HPDE6-E6E7 (cell line): ENCODE results near the gene ZMPSTE24.
"Not testable (repeated sequence)": the region's sequence is repeated elsewhere in the genome, so short reads cannot be mapped to it uniquely, and the experiment has no call there.

ENCODE experiments used
- DNase-seq: peaks from one replicate; pipeline ENCODE4 v3.0.0; 2011; ENCODE audit warnings: missing footprints; ENCODE audit errors: extremely low spot score

Gene ZMPSTE24

DNA sequence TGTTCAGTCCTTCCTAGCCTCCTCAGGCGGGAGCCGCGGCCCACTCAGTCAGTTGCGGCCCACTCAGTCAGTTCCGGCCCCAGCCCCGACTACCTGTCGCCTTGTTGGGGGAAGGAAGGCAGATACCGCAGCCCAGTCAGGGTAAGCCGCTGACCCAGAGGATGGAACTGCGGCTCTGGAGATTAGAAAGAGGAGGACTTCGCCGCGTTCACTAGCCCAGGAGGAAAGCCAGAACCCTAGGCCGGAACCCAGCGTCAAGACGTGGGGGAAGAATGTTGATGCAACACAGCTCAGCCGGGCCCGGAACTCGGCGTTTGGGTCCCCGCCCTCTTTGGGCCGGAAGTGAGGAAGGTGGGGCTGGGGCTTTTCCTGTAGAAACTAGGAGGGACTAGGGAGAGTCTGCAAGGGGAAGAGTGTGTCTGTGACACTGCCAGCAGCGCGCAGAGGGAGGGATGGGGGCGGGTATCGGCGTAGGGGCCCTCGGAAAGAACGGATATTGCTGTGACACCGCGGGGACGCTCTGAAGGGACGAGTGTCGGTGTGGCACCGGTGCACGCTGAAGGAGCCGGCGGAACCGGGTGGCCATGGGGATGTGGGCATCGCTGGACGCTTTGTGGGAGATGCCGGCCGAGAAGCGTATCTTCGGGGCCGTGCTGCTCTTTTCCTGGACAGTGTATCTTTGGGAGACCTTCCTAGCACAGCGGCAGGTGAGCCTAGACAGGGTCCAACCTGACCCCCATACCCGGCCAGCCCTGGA lies at the start of gene ZMPSTE24:
ZMPSTE24 (plus strand) TSS at position 549 of the 757 bp plus-strand sequence; CDS start at position 585, 36 bp downstream.
- peak; percentile 80 for DNase-seq

DNA sequence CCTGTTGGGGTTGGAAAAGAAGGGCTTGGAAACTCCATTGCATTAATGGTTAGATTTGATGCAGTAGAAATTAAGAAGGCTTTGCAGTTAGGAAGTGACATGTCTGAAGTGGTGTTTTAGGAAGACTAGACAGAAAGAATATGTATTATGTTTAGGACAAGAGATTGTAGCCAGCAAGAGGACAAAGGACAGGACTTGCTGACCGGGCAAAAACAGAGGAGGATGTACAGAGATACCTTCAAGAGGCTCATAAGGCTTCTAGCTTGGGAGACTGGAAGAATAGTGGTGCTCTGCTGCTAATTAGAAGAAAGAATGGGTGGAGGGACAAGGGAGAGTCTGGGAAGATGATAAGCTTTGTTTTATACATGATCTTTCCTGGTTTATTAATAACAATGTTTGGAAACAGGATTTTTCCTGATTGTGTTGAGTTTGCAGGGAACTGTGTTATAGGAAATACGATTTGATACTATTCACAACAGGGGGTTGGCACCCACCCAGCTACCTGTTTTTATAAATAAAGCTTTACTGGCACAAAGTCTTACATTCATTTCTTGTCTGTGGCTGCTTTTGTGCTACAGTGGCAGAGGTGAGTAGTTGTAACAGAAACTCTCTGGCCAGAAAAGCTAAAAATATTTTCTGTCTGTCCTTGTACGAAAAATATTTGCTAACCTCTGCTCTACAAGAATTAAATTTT lies 47.4 kb upstream of the ZMPSTE24 start:
- DNase-seq, result no peak

DNA sequence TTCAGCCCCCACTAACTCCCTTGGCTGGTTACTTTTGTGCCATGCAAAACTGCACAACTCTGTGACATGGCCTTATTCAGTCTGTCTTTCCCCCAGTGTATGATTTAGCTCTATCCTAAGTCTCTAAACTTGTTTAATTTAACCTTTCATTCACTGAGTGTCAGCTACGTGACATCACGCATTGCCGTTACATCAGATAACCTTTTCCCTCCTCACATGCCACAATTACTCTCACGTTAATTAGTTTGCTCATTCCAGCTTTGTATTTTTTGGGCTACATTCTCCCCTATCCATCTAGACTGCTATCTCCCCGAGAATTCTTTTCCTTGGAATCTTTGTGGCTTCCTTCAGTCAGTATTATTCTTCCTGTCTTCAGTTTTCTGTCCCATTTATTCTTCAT lies 39.7 kb upstream of the ZMPSTE24 start:
- no peak for DNase-seq

DNA sequence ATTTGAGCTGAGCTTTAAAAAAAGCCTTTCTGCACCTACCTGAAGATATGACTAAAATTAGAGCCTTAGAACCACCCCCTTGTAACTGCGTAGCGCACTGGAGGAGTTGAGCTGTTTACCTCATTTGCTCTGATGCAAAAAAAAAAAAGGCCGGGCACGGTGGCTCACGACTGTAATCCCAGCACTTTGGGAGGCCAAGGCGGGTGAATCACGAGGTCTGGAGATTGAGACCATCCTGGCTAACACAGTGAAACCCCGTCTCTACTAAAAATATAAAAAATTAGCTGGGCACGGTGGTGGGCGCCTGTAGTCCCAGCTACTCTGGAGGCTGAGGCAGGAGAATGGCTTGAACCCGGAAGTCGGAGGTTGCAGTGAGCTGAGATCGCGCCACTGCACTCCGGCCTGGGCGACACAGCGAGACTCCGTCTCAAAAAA lies 36.5 kb upstream of the ZMPSTE24 start:
- not testable (repeated sequence) for DNase-seq

DNA sequence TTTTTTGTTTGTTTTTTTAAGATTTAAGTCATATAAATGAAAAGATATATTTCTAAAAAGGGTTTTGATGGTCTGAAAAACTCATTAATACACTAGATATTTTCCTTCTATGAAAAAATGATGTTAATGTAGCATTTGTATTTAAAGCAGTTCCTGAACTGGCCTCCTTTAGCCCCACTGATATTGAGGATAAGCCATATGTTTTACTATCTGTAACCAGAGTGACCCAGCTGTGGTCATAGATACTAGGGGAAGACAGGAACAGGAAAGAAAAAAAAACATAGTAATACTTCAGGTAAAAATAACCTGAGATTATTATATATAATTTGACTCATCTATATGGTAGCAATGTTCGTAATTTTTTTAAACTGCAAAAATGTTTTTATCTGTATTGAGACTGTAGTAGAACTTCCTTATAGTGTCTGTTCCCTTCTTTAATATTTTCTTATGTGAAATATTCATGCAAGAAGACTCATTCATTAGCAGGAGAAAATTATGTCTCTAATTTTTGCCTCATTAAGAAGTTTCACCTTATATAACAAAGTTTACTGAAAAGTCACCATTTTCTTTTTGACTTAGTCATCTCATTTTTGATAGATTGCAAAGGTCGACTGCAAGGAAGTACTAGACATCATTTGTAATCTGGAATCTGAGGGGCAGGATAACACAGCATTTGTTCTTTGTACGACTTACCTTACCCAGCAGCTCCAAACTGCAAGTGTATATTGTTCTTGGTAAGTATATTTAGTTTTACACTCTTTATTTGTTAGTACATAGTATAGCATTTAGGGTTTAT lies 35.9 kb upstream of the ZMPSTE24 start:
- no peak for DNase-seq

DNA sequence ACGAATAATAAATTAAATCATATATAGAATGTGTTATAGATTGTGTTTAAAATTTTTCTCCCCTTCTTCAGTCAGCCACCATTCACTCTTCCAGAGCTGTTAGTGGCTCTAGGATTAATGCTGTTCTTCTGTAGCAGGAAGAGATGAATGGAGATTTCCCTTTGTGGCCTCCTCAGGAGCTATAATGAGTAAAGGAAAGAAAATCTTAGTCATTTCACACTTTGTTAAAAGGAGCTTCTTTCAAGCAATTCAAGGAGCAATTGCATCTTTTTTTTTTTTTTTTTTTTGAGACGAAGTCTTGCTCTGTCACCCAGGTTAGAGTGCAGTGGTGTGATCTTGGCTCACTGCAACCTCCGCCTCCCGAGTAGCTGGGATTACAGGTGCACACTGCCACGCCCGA lies 34.0 kb upstream of the ZMPSTE24 start:
- no peak for DNase-seq

DNA sequence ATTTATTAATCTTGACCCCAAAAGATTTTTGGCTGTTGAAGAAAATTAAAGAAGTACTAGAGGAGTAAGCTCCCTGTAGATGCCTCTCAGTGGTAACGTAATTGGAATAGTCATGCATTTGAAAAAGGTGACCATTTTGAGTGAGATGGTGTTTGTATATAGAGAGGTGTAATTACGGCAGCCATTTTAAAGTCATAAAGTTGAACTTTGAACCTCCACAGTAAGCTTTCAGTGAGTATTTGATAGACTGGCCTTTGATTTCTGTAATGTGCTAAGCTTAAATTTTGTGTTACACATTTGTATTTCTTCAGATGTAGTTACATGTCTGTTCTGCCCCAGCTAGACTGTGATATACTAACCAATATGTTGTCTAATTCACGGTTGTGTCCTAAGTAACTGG lies 31.8 kb upstream of the ZMPSTE24 start:
- DNase-seq, result no peak

DNA sequence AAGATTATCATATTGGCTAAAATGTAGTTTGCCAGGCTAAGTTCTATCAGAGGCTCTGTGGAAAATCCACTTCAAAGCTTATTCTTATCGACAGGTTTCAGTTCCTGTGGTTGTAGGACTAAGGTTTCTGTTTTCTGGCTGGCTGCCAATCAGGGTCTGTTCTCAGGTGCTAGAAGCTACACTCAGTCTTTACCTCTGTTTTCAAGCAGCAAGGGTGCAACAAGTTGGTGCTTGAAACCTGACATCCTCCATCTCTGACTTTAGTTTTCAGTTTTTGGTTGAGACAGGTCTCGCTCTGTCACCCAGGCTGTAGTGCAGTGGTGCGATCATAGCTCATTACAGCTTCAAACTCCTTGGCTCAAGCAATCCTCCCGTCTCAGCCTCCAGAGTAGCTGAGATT lies 25.6 kb upstream of the ZMPSTE24 start:
- DNase-seq, result no peak

DNA sequence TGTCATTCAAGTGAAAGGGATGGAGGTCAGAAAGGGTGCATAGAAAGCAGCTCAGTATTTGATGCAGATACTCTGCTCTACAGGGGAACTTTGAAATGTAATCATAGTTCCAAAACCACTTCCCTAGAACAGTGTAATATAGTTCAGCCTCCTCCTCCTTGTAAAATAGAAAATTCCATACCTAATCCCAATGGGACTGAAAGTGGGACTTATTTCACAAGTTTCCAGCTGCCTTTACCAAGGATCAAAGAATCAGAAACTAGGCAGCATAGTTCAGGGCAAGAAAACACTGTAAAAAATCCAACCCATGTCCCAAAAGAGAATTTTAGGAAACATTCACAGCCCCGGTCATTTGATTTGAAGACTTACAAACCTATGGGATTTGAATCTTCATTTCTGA lies 18.4 kb upstream of the ZMPSTE24 start:
- DNase-seq, result no peak

DNA sequence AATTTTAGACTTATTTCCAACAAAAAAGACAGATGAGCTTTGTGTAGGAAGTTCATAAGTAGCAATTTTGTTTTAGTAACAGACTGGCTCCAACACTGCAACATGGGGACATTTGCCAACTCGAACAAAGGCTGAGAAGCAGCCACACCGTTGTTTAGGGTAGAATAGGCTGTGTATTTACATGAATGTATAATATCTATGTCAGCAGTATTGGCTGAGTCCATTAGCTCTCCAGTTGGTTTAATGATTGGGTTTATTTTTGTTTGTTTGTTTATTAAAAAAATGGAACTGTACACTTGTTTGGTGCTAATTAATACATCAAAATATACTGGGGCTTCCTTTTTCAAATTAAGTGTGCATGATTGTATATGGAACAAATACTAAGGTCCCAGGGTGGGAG lies 17.6 kb upstream of the ZMPSTE24 start:
- DNase-seq, result no peak

DNA sequence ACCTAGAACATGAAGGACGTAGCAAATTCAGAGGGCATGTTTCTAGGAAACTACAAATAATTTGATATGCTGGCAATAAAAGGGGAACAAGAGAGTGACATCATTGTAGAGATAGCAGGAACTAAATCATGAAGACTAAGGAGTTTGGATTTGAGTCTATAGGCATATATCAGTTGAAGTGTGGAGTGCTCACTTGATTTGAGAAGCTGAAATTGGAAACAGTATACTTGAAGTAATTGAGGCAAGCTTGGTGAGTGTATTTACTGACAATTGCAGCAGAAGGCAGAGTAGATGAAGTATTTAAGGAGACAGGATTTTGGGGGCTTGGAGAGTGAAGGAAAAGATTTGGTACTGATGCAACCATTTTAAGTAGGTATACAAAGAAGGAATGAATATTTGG lies 16.7 kb upstream of the ZMPSTE24 start:
- no peak for DNase-seq

DNA sequence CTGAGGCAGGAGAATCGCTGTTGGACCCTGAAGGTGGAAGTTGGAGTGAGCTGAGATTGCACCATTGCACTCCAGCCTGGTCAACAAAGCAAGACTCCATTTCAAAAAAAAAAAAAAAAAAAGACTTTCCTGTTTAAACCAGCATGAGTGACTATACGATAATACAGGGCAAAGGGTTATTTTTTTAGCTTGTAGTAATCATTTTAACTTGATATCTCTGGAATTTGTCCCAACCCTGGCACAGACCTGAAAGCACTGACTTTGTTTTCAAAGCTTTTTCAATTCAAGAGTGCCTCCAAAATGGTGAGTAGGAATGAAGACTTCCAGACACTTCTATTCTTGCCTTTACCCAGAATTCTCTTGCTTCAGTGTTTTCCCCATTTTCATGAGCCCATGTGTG lies 14.7 kb upstream of the ZMPSTE24 start:
- DNase-seq, result no peak

DNA sequence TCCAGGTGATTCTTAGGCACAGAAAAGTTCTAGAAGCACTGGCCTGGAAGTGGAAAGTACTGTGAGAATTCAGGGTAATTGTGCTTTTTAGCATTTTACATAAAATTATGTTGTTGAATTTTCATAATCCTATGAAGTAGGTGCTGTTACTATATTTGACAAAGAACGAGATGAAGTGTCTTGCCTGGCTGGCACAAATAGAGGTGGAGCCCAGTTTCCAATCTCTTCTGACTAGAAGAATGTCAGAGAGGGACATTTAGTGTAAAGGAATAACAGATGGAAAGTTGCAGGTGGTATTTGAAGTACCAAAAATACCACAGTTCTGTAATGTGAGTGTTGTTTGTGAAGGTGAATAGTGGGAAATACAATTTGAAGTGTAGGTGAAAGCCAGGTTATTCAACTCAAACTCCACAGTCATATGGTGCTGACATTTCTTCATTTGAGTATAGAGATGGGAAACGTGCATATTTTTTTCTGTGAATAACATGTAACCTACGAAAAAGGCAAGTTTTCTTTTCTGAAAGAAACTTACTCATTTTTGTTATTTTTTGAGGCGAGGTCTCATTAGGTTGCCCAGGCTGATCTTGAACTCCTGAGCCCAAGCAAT lies 13.8 kb upstream of the ZMPSTE24 start:
- DNase-seq, result no peak

DNA sequence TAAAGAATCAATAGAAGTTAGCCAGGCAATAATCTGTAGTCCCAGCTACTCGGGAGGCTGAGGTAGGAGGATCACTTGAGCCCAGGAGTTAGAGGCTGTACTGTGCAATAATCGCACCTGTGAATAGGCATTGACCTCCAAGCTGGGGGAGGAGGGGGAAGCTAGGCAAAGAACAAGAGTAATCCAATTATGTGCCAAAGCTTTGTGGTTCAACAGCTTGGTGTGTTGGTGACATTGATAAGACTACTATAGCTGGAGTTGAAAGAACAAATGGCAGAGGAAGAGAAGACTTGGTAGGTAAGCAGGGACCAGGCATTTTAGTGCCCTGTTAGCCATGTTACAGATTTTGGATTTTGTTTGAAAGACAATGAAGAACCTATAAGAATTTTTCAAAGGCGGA lies 12.3 kb upstream of the ZMPSTE24 start:
- DNase-seq, result no peak

DNA sequence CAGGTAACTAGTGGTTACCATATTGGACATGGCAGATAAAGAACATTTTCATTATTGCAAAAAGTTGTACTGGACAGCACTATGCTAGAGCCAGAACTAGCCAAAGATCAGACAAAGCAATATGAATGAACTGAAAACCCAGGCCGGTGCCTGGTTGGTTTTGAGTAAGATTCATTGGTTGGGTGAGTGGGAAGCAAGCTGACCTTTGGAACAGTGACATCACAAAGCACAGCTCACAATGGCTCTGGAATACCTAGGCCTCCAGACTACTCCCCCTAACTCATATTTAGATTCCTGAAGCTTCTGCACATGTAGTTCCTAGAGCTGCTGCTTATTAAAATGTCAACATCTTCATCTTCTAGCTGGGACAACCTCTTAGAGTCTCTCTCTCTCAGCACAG lies 10.4 kb upstream of the ZMPSTE24 start, which contains the start of gene TMCO2:
TMCO2 (plus strand) TSS at position 283 of the 400 bp plus-strand sequence; CDS start at position 340, 57 bp downstream.
- DNase-seq, result no peak

DNA sequence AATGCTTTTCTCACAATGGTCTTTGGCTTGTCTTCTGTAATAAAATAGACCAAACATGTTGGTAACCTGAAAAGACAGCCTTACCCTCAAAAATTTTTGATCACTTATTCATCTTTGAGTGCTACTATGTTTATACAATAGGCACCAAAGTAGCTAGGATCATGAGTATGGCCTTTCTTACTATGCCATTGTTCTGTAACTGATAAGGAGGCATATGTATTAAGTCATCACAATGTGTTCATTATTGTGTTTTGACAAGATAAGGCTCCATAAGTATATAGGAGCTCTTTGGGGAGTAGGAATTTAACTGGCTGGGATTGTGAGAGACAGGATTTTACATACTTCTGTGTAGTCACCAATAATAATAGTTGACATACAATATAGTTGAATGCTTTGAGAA lies 9.6 kb upstream of the ZMPSTE24 start:
- no peak for DNase-seq

DNA sequence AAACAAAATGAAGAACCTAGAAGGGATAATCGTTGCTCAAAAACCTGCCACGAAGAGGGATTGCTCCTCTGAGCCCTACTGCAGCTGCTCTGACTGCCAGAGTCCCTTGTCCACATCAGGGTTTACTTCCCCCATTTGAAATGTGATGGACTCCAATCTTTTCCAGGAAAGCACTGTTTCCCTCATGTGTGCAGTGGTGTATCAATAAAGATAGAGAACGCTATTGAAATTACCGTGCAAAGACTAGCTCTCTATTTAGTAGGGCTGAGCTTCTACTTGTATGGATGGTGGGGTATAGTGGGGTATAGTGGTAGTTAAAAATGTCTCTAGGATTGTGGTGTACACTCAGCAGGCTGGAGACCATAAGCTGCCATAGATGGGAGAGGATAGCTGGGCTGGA lies 6.6 kb upstream of the ZMPSTE24 start:
- no peak for DNase-seq

DNA sequence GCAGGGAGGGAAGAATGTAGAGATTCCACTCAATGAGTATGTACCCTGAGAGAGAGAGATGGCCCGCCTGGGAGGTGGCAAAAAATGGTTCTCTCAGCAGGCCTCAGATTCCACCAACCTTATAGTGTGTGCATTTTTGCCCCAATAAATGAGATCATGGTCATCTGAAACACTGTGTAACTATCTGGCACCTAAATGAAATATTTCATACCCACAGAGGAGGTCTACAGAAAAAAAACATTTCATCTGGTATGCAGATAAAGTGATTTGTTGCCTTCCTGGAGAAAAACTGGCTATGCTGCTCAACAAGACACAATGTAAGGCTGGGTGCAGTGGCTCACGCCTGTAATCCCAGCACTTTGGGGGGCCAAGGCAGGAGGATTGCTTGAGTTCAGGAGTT lies 5.4 kb upstream of the ZMPSTE24 start:
- DNase-seq, result no peak

DNA sequence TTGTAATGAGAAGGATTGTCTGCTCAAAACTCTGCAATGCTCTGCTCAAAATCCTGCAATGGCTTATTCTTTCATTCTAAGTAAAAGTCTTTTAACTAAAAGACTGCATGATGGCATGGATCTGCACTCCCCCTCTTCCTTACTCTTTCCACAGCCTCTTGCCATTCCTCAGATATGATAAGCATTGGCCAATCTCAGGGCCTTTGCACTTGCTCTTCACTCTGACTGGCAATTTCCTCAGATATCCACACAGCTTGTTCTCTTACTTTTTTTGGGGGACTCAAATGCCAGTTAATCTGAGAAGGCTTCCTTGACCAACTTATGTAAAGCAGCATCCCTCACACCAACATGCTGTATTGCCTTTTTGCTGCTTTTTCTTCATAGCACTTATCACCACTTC lies 2.8 kb upstream of the ZMPSTE24 start:
- DNase-seq, result no peak

DNA sequence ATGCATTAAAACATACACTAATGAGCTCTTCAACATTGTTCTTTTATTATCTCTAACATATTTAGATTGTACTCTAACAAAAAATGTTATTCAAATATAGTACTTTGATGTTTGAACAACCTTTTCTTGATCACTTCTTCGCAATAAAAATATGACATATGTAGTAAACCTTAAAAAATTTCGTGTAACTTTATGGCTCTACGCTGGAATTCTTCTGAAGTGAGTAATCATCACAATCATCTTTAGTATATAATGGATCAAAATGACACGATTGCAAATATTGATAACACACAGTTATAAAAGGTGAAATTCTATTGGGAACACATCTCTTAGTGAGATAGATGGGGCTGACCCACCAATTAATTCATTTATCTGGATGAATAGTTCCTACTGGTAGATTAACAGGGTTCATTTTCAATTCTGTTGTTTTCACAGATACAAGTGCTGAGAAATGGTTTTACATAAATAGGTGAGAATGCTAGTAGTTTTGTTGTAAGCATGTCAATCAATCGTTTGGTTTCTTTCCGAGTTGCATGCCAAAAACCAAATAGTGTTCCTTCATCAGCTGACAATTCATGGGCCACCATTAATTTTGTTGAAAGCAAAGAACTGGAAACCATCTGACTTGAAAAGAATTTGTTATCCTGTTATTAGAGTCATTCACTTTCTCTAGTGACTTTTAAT lies 1.5 kb upstream of the ZMPSTE24 start:
- no peak for DNase-seq

DNA sequence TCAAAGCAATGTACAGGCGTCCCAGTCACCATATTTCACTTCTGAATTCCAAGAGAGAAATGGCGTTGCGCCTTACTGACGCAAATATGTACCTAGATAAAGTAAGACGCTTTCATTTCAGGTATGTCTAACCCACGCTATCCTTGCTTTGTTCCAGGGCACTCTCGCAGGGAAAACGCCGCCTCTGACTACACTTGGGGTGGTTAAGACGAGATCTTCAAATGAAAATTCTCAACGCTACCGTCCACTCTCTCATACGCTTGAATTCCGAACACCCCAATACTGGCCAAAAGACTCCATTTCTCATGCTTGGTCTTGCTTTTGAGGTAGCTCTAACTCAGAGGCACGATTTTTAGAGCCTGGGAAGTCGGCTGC lies 736 bp upstream of the ZMPSTE24 start:
- no peak for DNase-seq

DNA sequence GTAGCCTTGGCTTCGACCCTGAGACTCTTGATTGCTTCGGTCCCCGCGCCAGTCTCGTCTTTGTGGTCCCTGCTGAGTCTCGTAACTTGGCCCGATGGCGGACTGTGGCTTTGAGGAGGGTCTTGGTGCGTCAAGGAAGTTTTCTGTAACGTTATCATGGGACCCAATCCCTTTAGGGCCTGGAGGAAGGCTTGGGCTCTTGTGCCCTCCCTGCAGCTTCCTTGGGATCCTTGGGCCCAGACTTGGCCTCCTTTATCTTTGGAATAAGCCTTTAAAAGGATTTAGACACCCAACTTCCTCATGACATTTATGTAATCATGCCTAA lies 371 bp downstream of the ZMPSTE24 start:
- DNase-seq, result no peak
